GM23338 (cell line): ENCODE data around the gene NDOR1. TPM values are rescaled to one million over a fixed set of nuclear protein-coding genes. Genes with fewer than 3 reads are reported as not detected.

Experiments
- JUNB ChIP-seq: IDR thresholded peaks from one replicate; pipeline ENCODE4 v1.6.1; 2016; ENCODE audit warnings: antibody characterized with exemption; ENCODE audit not compliant: unreplicated experiment
- NANOG ChIP-seq: IDR thresholded peaks from 2 replicates; pipeline ENCODE4 v1.6.1; 2016; ENCODE audit warnings: antibody characterized with exemption, borderline replicate concordance
- ZNF331 ChIP-seq: fragments of 250-450 bp; sonication (Bioruptor Pico); IDR thresholded peaks from 2 replicates; pipeline ENCODE4 v1.5.0; 2020; ENCODE audit warnings: low read depth, mild to moderate bottlenecking, moderate library complexity
- polyA plus RNA-seq: library from polyadenylated mRNA; unstranded; fragments of >200 nt; fragmentation: Nextera tagmentation; extraction: Ambion mirVana; gene quantifications from 2 replicates; pipeline ENCODE4 v1.2.1, GENCODE V29; 2016
- total RNA-seq: library from RNA; depleted of rRNA; stranded (reverse); fragments of >200 nt; shearing (Covaris generic); gene quantifications from 2 replicates; pipeline ENCODE4 v1.2.3, GENCODE V29; 2014
- TF ChIP-seq, protein P1 (sequence below): fragments of 250-450 bp; sonication (Bioruptor Pico); IDR thresholded peaks from 2 replicates; pipeline ENCODE4 v1.5.0; 2020; ENCODE audit warnings: mild to moderate bottlenecking, moderate library complexity
- TF ChIP-seq, protein P2 (sequence below): IDR thresholded peaks from one replicate; pipeline ENCODE4 v1.6.1; 2018; ENCODE audit warnings: antibody characterized with exemption; ENCODE audit not compliant: unreplicated experiment

Gene NDOR1
- total and polyA plus RNA-seq, 2 experiments from 2014 or later: 19.4 to 38.1 TPM

DNA sequence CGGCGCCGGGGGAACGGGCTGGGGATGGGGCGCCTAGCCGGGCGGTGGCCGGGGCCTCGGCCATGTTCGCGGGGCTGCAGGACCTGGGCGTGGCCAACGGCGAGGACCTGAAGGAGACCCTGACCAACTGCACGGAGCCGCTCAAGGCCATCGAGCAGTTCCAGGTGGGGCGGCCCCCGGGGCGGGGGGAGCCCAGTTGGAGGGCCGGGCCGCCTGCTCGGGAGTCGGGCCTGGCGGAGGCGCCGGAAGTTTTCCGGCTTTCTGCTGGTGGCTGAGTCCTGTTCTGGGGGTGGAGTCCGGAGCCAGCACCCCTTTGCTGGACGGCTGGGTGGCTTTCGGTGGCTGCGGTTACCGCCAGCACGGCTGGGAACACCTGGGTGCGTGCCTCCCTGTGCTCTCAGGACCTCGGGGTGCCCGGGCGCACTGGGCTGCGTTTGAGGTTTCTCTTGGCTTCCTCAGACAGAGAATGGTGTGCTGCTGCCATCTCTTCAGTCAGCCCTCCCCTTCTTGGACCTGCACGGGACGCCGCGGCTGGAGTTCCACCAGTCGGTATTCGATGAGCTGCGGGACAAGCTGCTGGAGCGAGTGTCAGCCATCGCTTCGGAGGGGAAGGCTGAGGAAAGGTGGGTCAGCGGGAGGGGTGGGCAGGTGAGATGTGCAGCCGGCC, 50.1 kb downstream of the NDOR1 start (continued):
- TF ChIP-seq, protein P1, sequence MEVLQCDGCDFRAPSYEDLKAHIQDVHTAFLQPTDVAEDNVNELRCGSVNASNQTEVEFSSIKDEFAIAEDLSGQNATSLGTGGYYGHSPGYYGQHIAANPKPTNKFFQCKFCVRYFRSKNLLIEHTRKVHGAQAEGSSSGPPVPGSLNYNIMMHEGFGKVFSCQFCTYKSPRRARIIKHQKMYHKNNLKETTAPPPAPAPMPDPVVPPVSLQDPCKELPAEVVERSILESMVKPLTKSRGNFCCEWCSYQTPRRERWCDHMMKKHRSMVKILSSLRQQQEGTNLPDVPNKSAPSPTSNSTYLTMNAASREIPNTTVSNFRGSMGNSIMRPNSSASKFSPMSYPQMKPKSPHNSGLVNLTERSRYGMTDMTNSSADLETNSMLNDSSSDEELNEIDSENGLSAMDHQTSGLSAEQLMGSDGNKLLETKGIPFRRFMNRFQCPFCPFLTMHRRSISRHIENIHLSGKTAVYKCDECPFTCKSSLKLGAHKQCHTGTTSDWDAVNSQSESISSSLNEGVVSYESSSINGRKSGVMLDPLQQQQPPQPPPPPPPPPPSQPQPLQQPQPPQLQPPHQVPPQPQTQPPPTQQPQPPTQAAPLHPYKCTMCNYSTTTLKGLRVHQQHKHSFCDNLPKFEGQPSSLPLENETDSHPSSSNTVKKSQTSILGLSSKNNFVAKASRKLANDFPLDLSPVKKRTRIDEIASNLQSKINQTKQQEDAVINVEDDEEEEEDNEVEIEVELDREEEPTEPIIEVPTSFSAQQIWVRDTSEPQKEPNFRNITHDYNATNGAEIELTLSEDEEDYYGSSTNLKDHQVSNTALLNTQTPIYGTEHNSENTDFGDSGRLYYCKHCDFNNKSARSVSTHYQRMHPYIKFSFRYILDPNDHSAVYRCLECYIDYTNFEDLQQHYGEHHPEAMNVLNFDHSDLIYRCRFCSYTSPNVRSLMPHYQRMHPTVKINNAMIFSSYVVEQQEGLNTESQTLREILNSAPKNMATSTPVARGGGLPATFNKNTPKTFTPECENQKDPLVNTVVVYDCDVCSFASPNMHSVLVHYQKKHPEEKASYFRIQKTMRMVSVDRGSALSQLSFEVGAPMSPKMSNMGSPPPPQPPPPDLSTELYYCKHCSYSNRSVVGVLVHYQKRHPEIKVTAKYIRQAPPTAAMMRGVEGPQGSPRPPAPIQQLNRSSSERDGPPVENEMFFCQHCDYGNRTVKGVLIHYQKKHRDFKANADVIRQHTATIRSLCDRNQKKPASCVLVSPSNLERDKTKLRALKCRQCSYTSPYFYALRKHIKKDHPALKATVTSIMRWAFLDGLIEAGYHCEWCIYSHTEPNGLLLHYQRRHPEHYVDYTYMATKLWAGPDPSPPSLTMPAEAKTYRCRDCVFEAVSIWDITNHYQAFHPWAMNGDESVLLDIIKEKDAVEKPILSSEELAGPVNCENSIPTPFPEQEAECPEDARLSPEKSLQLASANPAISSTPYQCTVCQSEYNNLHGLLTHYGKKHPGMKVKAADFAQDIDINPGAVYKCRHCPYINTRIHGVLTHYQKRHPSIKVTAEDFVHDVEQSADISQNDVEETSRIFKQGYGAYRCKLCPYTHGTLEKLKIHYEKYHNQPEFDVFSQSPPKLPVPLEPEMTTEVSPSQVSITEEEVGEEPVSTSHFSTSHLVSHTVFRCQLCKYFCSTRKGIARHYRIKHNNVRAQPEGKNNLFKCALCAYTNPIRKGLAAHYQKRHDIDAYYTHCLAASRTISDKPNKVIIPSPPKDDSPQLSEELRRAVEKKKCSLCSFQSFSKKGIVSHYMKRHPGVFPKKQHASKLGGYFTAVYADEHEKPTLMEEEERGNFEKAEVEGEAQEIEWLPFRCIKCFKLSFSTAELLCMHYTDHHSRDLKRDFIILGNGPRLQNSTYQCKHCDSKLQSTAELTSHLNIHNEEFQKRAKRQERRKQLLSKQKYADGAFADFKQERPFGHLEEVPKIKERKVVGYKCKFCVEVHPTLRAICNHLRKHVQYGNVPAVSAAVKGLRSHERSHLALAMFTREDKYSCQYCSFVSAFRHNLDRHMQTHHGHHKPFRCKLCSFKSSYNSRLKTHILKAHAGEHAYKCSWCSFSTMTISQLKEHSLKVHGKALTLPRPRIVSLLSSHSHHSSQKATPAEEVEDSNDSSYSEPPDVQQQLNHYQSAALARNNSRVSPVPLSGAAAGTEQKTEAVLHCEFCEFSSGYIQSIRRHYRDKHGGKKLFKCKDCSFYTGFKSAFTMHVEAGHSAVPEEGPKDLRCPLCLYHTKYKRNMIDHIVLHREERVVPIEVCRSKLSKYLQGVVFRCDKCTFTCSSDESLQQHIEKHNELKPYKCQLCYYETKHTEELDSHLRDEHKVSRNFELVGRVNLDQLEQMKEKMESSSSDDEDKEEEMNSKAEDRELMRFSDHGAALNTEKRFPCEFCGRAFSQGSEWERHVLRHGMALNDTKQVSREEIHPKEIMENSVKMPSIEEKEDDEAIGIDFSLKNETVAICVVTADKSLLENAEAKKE (CRISPR knock-in tag): no peak
- TF ChIP-seq, protein P2, sequence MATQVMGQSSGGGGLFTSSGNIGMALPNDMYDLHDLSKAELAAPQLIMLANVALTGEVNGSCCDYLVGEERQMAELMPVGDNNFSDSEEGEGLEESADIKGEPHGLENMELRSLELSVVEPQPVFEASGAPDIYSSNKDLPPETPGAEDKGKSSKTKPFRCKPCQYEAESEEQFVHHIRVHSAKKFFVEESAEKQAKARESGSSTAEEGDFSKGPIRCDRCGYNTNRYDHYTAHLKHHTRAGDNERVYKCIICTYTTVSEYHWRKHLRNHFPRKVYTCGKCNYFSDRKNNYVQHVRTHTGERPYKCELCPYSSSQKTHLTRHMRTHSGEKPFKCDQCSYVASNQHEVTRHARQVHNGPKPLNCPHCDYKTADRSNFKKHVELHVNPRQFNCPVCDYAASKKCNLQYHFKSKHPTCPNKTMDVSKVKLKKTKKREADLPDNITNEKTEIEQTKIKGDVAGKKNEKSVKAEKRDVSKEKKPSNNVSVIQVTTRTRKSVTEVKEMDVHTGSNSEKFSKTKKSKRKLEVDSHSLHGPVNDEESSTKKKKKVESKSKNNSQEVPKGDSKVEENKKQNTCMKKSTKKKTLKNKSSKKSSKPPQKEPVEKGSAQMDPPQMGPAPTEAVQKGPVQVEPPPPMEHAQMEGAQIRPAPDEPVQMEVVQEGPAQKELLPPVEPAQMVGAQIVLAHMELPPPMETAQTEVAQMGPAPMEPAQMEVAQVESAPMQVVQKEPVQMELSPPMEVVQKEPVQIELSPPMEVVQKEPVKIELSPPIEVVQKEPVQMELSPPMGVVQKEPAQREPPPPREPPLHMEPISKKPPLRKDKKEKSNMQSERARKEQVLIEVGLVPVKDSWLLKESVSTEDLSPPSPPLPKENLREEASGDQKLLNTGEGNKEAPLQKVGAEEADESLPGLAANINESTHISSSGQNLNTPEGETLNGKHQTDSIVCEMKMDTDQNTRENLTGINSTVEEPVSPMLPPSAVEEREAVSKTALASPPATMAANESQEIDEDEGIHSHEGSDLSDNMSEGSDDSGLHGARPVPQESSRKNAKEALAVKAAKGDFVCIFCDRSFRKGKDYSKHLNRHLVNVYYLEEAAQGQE: no peak
- TF ChIP-seq ZNF331 (CRISPR knock-in tag): no peak
- TF ChIP-seq JUNB: no peak
- TF ChIP-seq NANOG: no peak
